DMS53 treated with DMSO at 0.1 percent for 48 hours (cell line): ENCODE measurements around the gene COA8.

Source experiments
- DNase-seq: peaks from one replicate; lab custom pipeline; 2025; ENCODE audit not compliant: unreplicated experiment; lab: John Stamatoyannopoulos, UW

COA8 gene

GRCh38 chr14:103562429-103563225 is at the start of gene COA8, which contains the start of gene BAG5:
TSS of gene COA8 (plus strand) at chr14:103562960. CDS start at chr14:103563002, 42 bp downstream.
TSS of gene BAG5 (minus strand) at chr14:103562657. CDS start at chr14:103561164, 1,493 bp downstream.
- DNase-seq = peak; percentile 72

- DNase-seq = no peak
Observed at GRCh38 chr14:103514596-103515421, 48.0 kb upstream of the COA8 start.

GRCh38 chr14:103516426-103517173 is 46.2 kb upstream of the COA8 start:
- DNase-seq = no peak

GRCh38 chr14:103517174-103517566 is 45.6 kb upstream of the COA8 start:
- DNase-seq = no peak

GRCh38 chr14:103517721-103518421 is 44.9 kb upstream of the COA8 start:
- DNase-seq = no peak

- peak; percentile 20 for DNase-seq
Observed at GRCh38 chr14:103518422-103519042, 44.2 kb upstream of the COA8 start.

GRCh38 chr14:103519043-103519836 is 43.5 kb upstream of the COA8 start:
- no peak for DNase-seq

- DNase-seq = peak; percentile 60
Observed at GRCh38 chr14:103519837-103520212, 42.9 kb upstream of the COA8 start.

GRCh38 chr14:103520269-103520656 is 42.5 kb upstream of the COA8 start:
- DNase-seq = no peak

- DNase-seq = peak; percentile 66
Observed at GRCh38 chr14:103520657-103521437, 41.9 kb upstream of the COA8 start.

- DNase-seq = peak; percentile 17
Observed at GRCh38 chr14:103521438-103521950, 41.3 kb upstream of the COA8 start.

- no peak for DNase-seq
Observed at GRCh38 chr14:103521951-103522563, 40.7 kb upstream of the COA8 start.

- peak; percentile 3 for DNase-seq
Observed at GRCh38 chr14:103522649-103523574, 39.8 kb upstream of the COA8 start, which contains the start of gene CKB. TSS of gene CKB (minus strand) at chr14:103522830. CDS start at chr14:103522493, 337 bp downstream.

- DNase-seq = no peak
Observed at GRCh38 chr14:103523575-103523954, 39.2 kb upstream of the COA8 start.

GRCh38 chr14:103524002-103524935 is 38.5 kb upstream of the COA8 start:
- DNase-seq = no peak
